NCI-H345 treated with DMSO at 0.1 percent for 48 hours (cell line): Measurements from ENCODE around the gene UGGT1.
A peak's percentile ranks its signal among the peaks of the same experiment; 100 is the strongest.

Source experiments
- DNase-seq: peaks from one replicate; lab custom pipeline; 2025; ENCODE audit not compliant: unreplicated experiment; lab: John Stamatoyannopoulos, UW

Gene UGGT1

GRCh38 chr2:128217671-128218070 is 126.7 kb downstream of the UGGT1 start:
- no peak for DNase-seq

GRCh38 chr2:128219891-128220290 is 128.9 kb downstream of the UGGT1 start:
- DNase-seq = no peak

- no peak for DNase-seq
Observed at GRCh38 chr2:128227862-128228261, 136.9 kb downstream of the UGGT1 start.

- DNase-seq = no peak
Observed at GRCh38 chr2:128228894-128229293, 137.9 kb downstream of the UGGT1 start.

GRCh38 chr2:128232965-128233789 is 142.2 kb downstream of the UGGT1 start:
- peak; percentile 68 for DNase-seq

GRCh38 chr2:128233790-128234395 is 142.9 kb downstream of the UGGT1 start:
- no peak for DNase-seq

- DNase-seq = peak; percentile 41
Observed at GRCh38 chr2:128234613-128235012, 143.6 kb downstream of the UGGT1 start.

- no peak for DNase-seq
Observed at GRCh38 chr2:128235581-128235980, 144.6 kb downstream of the UGGT1 start.

- DNase-seq = no peak
Observed at GRCh38 chr2:128236491-128237035, 145.6 kb downstream of the UGGT1 start.

- no peak for DNase-seq
Observed at GRCh38 chr2:128237081-128237534, 146.1 kb downstream of the UGGT1 start.

- DNase-seq = no peak
Observed at GRCh38 chr2:128237911-128238697, 147.1 kb downstream of the UGGT1 start.

- no peak for DNase-seq
Observed at GRCh38 chr2:128241896-128242295, 150.9 kb downstream of the UGGT1 start.
